GM23338 (cell line): Measurements from ENCODE around the gene GPR39.

Source experiments
- ETS1 ChIP-seq: IDR thresholded peaks from 2 replicates; pipeline ENCODE4 v1.6.1; 2016; ENCODE audit warnings: antibody characterized with exemption
- EZH2 ChIP-seq: fragments of 200-600 bp; sonication (generic); IDR thresholded peaks from one replicate; pipeline ENCODE4 v1.8.0; 2017; ENCODE audit warnings: antibody characterized with exemption, mild to moderate bottlenecking, low read depth; ENCODE audit not compliant: unreplicated experiment
- EZH2phosphoT487 ChIP-seq: fragments of 200-600 bp; sonication (generic); IDR thresholded peaks from one replicate; pipeline ENCODE4 v1.8.1; 2018; ENCODE audit warnings: antibody characterized with exemption; ENCODE audit not compliant: unreplicated experiment
- JUNB ChIP-seq: IDR thresholded peaks from one replicate; pipeline ENCODE4 v1.6.1; 2016; ENCODE audit warnings: antibody characterized with exemption; ENCODE audit not compliant: unreplicated experiment
- POLR2AphosphoS5 ChIP-seq: IDR thresholded peaks from 2 replicates; pipeline ENCODE4 v1.6.1; 2016; ENCODE audit warnings: antibody characterized with exemption, low read depth
- ZNF114 ChIP-seq: fragments of 250-450 bp; sonication (Bioruptor Pico); IDR thresholded peaks from 2 replicates; pipeline ENCODE4 v1.5.0; 2020; ENCODE audit warnings: mild to moderate bottlenecking, moderate library complexity
- ZNF331 ChIP-seq: fragments of 250-450 bp; sonication (Bioruptor Pico); IDR thresholded peaks from 2 replicates; pipeline ENCODE4 v1.5.0; 2020; ENCODE audit warnings: low read depth, mild to moderate bottlenecking, moderate library complexity
- TF ChIP-seq, protein P1 (sequence below), 2 experiments: fragments of 200-600 bp in 1 of 2; sonication (generic) in 1 of 2; conservative IDR thresholded peaks; 2 replicates each; pipeline versions ENCODE4 v1.5.1 to v1.6.1; 2016 to 2017; ENCODE audit warnings: antibody characterized with exemption in 2 of 2, low read depth in 2 of 2, mild to moderate bottlenecking in 2 of 2, moderate library complexity in 1 of 2
- TF ChIP-seq, protein P2 (sequence below): IDR thresholded peaks from one replicate; pipeline ENCODE4 v1.6.1; 2018; ENCODE audit warnings: antibody characterized with exemption; ENCODE audit not compliant: unreplicated experiment

GRCh38 chr2:132646540-132647108 lies 230.0 kb downstream of the GPR39 start:
- TF ChIP-seq, protein P1, sequence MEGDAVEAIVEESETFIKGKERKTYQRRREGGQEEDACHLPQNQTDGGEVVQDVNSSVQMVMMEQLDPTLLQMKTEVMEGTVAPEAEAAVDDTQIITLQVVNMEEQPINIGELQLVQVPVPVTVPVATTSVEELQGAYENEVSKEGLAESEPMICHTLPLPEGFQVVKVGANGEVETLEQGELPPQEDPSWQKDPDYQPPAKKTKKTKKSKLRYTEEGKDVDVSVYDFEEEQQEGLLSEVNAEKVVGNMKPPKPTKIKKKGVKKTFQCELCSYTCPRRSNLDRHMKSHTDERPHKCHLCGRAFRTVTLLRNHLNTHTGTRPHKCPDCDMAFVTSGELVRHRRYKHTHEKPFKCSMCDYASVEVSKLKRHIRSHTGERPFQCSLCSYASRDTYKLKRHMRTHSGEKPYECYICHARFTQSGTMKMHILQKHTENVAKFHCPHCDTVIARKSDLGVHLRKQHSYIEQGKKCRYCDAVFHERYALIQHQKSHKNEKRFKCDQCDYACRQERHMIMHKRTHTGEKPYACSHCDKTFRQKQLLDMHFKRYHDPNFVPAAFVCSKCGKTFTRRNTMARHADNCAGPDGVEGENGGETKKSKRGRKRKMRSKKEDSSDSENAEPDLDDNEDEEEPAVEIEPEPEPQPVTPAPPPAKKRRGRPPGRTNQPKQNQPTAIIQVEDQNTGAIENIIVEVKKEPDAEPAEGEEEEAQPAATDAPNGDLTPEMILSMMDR (conservative IDR thresholded peaks at IDR 0.05; ENCODE audit: low read depth in 2 of 2) = no peak
- TF ChIP-seq EZH2phosphoT487 (no peak), POLR2AphosphoS5 (no peak), EZH2 (no peak), ZNF331 (CRISPR knock-in tag) (no peak), JUNB (no peak), ZNF114 (CRISPR knock-in tag) (no peak), ETS1 (no peak)
- TF ChIP-seq, protein P2, sequence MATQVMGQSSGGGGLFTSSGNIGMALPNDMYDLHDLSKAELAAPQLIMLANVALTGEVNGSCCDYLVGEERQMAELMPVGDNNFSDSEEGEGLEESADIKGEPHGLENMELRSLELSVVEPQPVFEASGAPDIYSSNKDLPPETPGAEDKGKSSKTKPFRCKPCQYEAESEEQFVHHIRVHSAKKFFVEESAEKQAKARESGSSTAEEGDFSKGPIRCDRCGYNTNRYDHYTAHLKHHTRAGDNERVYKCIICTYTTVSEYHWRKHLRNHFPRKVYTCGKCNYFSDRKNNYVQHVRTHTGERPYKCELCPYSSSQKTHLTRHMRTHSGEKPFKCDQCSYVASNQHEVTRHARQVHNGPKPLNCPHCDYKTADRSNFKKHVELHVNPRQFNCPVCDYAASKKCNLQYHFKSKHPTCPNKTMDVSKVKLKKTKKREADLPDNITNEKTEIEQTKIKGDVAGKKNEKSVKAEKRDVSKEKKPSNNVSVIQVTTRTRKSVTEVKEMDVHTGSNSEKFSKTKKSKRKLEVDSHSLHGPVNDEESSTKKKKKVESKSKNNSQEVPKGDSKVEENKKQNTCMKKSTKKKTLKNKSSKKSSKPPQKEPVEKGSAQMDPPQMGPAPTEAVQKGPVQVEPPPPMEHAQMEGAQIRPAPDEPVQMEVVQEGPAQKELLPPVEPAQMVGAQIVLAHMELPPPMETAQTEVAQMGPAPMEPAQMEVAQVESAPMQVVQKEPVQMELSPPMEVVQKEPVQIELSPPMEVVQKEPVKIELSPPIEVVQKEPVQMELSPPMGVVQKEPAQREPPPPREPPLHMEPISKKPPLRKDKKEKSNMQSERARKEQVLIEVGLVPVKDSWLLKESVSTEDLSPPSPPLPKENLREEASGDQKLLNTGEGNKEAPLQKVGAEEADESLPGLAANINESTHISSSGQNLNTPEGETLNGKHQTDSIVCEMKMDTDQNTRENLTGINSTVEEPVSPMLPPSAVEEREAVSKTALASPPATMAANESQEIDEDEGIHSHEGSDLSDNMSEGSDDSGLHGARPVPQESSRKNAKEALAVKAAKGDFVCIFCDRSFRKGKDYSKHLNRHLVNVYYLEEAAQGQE = no peak
